T1000 (cell line): ENCODE data around the gene PLGRKT.

Experiments used
- DNase-seq: peaks from one replicate; lab custom pipeline; 2025; ENCODE audit warnings: mixed read lengths; lab: John Stamatoyannopoulos, UW

Gene PLGRKT

DNA sequence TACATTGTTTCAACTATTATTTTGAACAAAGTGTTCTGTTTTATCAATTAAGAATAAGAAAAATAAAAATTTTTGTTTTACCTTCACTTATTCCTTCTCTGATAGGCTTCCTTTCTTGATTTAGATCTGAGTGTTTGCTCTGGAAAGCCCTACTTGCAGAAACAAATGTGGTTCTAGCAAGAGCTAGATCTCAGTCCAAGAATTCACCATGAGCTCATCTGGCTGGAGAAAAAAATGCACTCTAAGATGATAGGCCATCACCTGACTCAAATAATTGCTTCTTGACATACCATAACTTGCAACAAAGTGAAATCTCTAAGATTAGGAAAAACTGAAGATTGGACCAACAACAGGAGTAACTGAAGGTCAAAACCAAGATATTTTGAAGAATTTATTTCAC lies 126.9 kb downstream of the PLGRKT start:
- DNase-seq = no peak
